Measurements from ENCODE around the gene ALDH9A1. TPM values are rescaled to one million over a fixed set of nuclear protein-coding genes. Genes with fewer than 3 reads are reported as not detected.

ALDH9A1 gene
- total RNA-seq, 1 donor from 2014 or later, result 98.1 TPM

DNA sequence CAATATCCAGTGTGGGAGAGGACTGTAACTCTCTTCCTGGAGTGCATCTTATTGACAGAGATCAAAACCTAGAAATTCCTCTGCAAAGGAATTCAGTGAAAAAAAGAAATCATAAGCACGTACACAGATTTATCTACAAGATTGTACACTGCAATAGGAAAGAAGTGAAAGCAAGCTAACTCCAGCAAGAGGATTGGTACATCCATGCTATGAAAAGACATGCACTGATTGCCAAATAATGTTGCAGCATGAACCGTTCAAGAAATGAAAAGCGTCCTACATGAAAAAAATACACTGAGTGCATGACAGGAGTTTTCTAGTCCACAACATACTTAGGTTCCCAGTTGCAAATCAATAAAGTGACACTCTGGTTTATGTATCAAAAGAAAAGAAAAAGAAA lies 69.2 kb downstream of the ALDH9A1 start:
- H3K27me3 ChIP-seq (ENCODE audit: control insufficient read depth in 3 of 3, insufficient read depth in 3 of 3, low read length in 3 of 3), result no peaks in the 10 kb centered on the region
- H3K4me3 ChIP-seq (ENCODE audit: low read length in 3 of 3), result no peak overlapping the region
- no peaks in the 10 kb centered on the region for H3K36me3 ChIP-seq (ENCODE audit: control insufficient read depth in 3 of 3, insufficient read depth in 3 of 3, low read length in 3 of 3)
- H3K4me1 ChIP-seq (ENCODE audit: control insufficient read depth in 3 of 3, insufficient read depth in 3 of 3, low read length in 3 of 3), result peaks cover 6 to 21% (median 17%) of the 10 kb centered on the region in 3 donors
- H3K27ac ChIP-seq (ENCODE audit: low read depth, low read length), result no peak overlapping the region
- H3K9ac ChIP-seq (ENCODE audit: low read depth in 1 of 3, low read length in 3 of 3), result no peak overlapping the region
- H3K9me3 ChIP-seq (ENCODE audit: control insufficient read depth in 3 of 3, low read length in 3 of 3), result no peaks in the 10 kb centered on the region

DNA sequence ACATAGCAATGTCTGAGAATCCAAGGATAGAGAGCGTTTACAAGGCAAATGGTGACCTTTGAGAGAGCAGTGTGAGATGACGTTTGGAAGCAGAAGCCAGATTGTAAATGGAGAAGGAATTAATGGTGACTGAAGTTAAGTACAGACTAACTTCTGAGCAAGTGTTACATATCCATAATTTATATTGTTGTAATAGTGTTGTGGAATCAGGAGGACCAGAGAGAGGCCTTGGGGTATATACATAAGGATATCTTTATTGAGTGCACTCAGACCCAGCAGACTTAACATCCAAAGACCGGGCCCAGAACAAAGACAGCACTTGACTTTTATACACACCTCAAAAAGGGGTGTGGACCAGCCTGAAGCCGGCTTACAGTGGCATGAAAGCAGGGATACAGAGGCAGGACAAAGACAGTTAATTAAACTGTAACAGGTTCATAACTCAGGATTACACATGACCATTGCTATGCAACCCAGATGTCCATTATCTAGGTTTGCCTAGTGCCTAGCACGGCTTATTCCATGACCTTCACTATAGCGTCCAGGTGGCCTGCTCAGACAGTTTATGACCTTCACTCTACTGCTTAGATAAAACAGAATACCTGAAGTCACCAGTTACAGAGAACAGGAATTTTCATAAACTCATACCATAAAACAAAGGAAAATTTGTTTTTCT lies 70.1 kb downstream of the ALDH9A1 start:
- H3K4me3 ChIP-seq (ENCODE audit: low read length in 3 of 3), result no peak overlapping the region
- no peaks in the 10 kb centered on the region for H3K9me3 ChIP-seq (ENCODE audit: control insufficient read depth in 3 of 3, low read length in 3 of 3)
- no peak overlapping the region for H3K9ac ChIP-seq (ENCODE audit: low read depth in 1 of 3, low read length in 3 of 3)
- H3K36me3 ChIP-seq (ENCODE audit: control insufficient read depth in 3 of 3, insufficient read depth in 3 of 3, low read length in 3 of 3), result no peaks in the 10 kb centered on the region
- no peaks in the 10 kb centered on the region for H3K27me3 ChIP-seq (ENCODE audit: control insufficient read depth in 3 of 3, insufficient read depth in 3 of 3, low read length in 3 of 3)
- peaks cover 0 to 14% (median 9%) of the 10 kb centered on the region in 3 donors for H3K4me1 ChIP-seq (ENCODE audit: control insufficient read depth in 3 of 3, insufficient read depth in 3 of 3, low read length in 3 of 3)
- H3K27ac ChIP-seq (ENCODE audit: low read depth, low read length), result no peak overlapping the region

GRCh38 chr1:165624441-165624840 lies 73.9 kb downstream of the ALDH9A1 start:
- no peaks in the 10 kb centered on the region for H3K9me3 ChIP-seq (ENCODE audit: control insufficient read depth in 3 of 3, low read length in 3 of 3)
- no peaks in the 10 kb centered on the region for H3K4me1 ChIP-seq (ENCODE audit: control insufficient read depth in 3 of 3, insufficient read depth in 3 of 3, low read length in 3 of 3)
- H3K9ac ChIP-seq (ENCODE audit: low read depth in 1 of 3, low read length in 3 of 3), result no peak overlapping the region
- no peaks in the 10 kb centered on the region for H3K36me3 ChIP-seq (ENCODE audit: control insufficient read depth in 3 of 3, insufficient read depth in 3 of 3, low read length in 3 of 3)
- no peaks in the 10 kb centered on the region for H3K27me3 ChIP-seq (ENCODE audit: control insufficient read depth in 3 of 3, insufficient read depth in 3 of 3, low read length in 3 of 3)
- H3K4me3 ChIP-seq (ENCODE audit: low read length in 3 of 3), result no peak overlapping the region
- no peak overlapping the region for H3K27ac ChIP-seq (ENCODE audit: low read depth, low read length)

DNA sequence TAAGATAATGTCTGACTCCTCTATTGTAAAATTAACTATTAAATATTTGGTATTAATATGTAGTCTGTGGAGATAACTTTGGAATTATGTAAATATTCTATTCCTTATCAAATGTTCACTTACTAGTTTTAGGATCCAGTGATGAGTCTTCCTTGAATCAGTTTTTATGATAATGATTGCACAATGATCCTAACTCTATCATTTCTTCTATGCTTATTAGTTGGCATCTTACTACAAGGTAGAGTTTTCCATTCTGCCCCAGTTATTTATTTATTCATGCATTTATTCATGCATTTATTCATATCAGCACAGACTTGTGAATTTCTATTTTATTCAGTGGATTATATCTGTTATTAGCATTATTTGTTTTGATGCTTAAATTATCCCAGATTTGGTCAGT lies 74.7 kb downstream of the ALDH9A1 start:
- Histone ChIP-seq H3K4me1 (ENCODE audit: control insufficient read depth in 3 of 3, insufficient read depth in 3 of 3, low read length in 3 of 3) (no peaks in the 10 kb centered on the region), H3K9ac (ENCODE audit: low read depth in 1 of 3, low read length in 3 of 3) (no peak overlapping the region), H3K27me3 (ENCODE audit: control insufficient read depth in 3 of 3, insufficient read depth in 3 of 3, low read length in 3 of 3) (no peaks in the 10 kb centered on the region), H3K9me3 (ENCODE audit: control insufficient read depth in 3 of 3, low read length in 3 of 3) (no peaks in the 10 kb centered on the region), H3K27ac (ENCODE audit: low read depth, low read length) (no peak overlapping the region), H3K36me3 (ENCODE audit: control insufficient read depth in 3 of 3, insufficient read depth in 3 of 3, low read length in 3 of 3) (no peaks in the 10 kb centered on the region), H3K4me3 (ENCODE audit: low read length in 3 of 3) (no peak overlapping the region)

DNA sequence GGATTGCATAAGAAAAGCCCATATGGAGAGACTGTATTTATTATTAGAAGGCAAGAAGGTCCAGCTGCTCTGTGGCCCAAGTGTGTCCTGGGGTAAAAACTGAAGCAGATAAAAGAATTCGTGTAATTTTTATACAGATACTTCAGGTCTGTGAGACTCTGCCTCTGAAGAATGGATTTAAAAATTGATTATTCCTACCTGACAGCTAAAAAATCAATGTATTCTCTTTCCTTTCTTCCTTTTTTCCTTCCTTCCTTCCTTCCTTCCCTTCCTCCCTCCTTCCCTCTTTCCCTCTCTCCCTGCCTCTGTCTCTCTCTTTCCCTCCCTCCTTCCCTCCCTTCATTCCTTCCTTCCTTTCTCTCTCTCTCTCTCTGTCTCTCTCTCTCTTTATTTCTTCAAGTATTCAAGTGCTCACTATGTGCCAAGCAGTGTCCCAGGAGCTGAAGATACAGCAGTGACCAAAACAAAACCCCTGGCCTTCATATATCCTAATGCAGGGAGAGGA lies 78.7 kb downstream of the ALDH9A1 start:
- no peak overlapping the region for H3K4me3 ChIP-seq (ENCODE audit: low read length in 3 of 3)
- H3K27ac ChIP-seq (ENCODE audit: low read depth, low read length), result no peak overlapping the region
- no peaks in the 10 kb centered on the region for H3K27me3 ChIP-seq (ENCODE audit: control insufficient read depth in 3 of 3, insufficient read depth in 3 of 3, low read length in 3 of 3)
- no peaks in the 10 kb centered on the region for H3K4me1 ChIP-seq (ENCODE audit: control insufficient read depth in 3 of 3, insufficient read depth in 3 of 3, low read length in 3 of 3)
- no peaks in the 10 kb centered on the region for H3K36me3 ChIP-seq (ENCODE audit: control insufficient read depth in 3 of 3, insufficient read depth in 3 of 3, low read length in 3 of 3)
- no peaks in the 10 kb centered on the region for H3K9me3 ChIP-seq (ENCODE audit: control insufficient read depth in 3 of 3, low read length in 3 of 3)
- no peak overlapping the region for H3K9ac ChIP-seq (ENCODE audit: low read depth in 1 of 3, low read length in 3 of 3)

DNA sequence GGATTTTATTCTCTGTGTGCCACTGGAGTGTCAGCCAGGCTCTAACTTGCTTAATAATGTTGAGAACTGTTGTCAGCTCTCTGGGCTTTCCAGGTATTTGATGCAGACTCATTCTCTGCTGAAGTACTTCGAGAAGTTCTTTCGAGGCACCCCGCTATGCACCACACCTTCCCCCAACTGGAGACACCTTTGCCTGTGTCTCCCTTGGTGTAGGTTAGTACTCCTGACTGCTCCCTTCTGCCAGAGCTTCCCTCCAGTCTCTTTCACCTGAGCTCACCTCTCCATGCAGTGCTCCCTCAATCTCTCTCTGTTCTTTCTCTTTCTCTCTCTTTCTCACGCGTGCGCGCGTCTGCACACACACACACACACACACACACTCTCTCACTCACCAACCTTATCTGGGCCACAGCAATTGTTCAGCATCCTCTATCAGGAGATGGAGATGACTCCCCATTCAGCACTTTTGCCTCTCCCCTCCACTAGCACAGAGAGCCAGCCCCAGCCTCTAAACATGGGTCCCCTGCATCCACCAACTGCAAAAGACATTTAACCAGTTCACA lies 81.3 kb downstream of the ALDH9A1 start:
- no peaks in the 10 kb centered on the region for H3K4me1 ChIP-seq (ENCODE audit: control insufficient read depth in 3 of 3, insufficient read depth in 3 of 3, low read length in 3 of 3)

DNA sequence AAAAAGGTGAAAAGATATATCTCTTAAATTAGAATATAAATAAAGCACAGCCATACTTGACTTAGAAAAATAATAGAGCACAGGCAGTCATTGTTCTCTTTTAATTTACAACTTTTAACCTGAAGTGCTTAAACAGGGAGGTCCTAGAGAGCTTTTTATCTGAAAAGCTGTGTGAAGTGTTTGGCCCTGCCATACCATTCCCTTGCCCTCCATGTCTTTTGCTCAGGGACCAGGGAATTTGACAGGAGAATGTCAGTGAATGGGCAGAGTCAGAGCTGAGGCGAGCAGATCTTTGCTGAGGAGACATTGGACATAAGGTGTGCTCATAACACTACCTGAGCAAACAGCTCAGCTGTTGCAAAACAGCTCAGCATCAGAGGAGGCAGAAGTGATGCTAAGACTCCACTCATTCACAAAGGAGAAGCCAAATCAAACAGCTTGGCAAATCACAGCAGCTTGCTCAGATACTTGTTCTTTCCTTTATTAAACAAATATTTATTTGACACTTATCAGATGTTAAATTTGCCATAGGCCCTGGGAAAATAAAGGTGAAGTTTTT lies 82.2 kb downstream of the ALDH9A1 start:
- Histone ChIP-seq H3K9ac (ENCODE audit: low read depth in 1 of 3, low read length in 3 of 3) (no peak overlapping the region), H3K36me3 (ENCODE audit: control insufficient read depth in 3 of 3, insufficient read depth in 3 of 3, low read length in 3 of 3) (no peaks in the 10 kb centered on the region), H3K9me3 (ENCODE audit: control insufficient read depth in 3 of 3, low read length in 3 of 3) (no peaks in the 10 kb centered on the region), H3K4me1 (ENCODE audit: control insufficient read depth in 3 of 3, insufficient read depth in 3 of 3, low read length in 3 of 3) (no peaks in the 10 kb centered on the region), H3K27me3 (ENCODE audit: control insufficient read depth in 3 of 3, insufficient read depth in 3 of 3, low read length in 3 of 3) (no peaks in the 10 kb centered on the region), H3K27ac (ENCODE audit: low read depth, low read length) (no peak overlapping the region), H3K4me3 (ENCODE audit: low read length in 3 of 3) (no peak overlapping the region)

More for the DNA sequence above, 81.3 kb downstream of the ALDH9A1 start:
- H3K27ac ChIP-seq (ENCODE audit: low read depth, low read length), result no peak overlapping the region
- no peaks in the 10 kb centered on the region for H3K36me3 ChIP-seq (ENCODE audit: control insufficient read depth in 3 of 3, insufficient read depth in 3 of 3, low read length in 3 of 3)
- H3K4me3 ChIP-seq (ENCODE audit: low read length in 3 of 3), result no peak overlapping the region
- no peaks in the 10 kb centered on the region for H3K9me3 ChIP-seq (ENCODE audit: control insufficient read depth in 3 of 3, low read length in 3 of 3)
- no peaks in the 10 kb centered on the region for H3K27me3 ChIP-seq (ENCODE audit: control insufficient read depth in 3 of 3, insufficient read depth in 3 of 3, low read length in 3 of 3)
- H3K9ac ChIP-seq (ENCODE audit: low read depth in 1 of 3, low read length in 3 of 3), result no peak overlapping the region

Other genes starting within 250 kb of the ALDH9A1 start
- 0.52 TPM for gene LRRC52, start 154.6 kb downstream of the ALDH9A1 start, total RNA-seq
- gene MGST3, start 67.3 kb downstream of the ALDH9A1 start, total RNA-seq, result 170 TPM
- 24.5 TPM for gene TMCO1, start 70.3 kb upstream of the ALDH9A1 start, total RNA-seq
- gene UCK2, start 129.1 kb upstream of the ALDH9A1 start, total RNA-seq, result 26.1 TPM

Measured in skeletal muscle tissue (tissue), 4 donors.